Naive thymus-derived CD4-positive, alpha-beta T cell (primary cell): ENCODE results near the gene SPAG16. TPM values are rescaled to one million over a fixed set of nuclear protein-coding genes. Genes with fewer than 3 reads are reported as not detected.

Experiments
- ATAC-seq: fragments of 150-1000 bp; cut with Tn5 transposase; 2 replicates; pipeline ENCODE4 v1.10.0; 2021; ENCODE audit warnings: mild to moderate bottlenecking, moderate library complexity
- CTCF ChIA-PET: fragments of 350-600 bp; sonication (Branson Sonifier 250); formaldehyde crosslinking; loops from one replicate; lab custom pipeline; 2021; ENCODE audit warnings: antibody characterized with exemption; lab: Charles Lee
- POLR2A ChIA-PET: fragments of 350-600 bp; sonication (Branson Sonifier 250); formaldehyde crosslinking; loops from one replicate; lab custom pipeline; 2021; ENCODE audit warnings: antibody characterized with exemption, inconsistent platforms; lab: Charles Lee
- DNase-seq, 9 donors: peaks; one replicate each; pipeline versions ENCODE4 v3.0.0 to v3.0.0-alpha.2; 2020 to 2022; ENCODE audit warnings: mixed read lengths in 1 of 9
- H3K27ac ChIP-seq: one replicate; pipeline ENCODE4 v1.7.0; 2013; ENCODE audit warnings: mild to moderate bottlenecking, low read depth, low read length, moderate library complexity
- H3K27me3 ChIP-seq, 2 donors: one replicate each; pipeline ENCODE4 v1.7.0; 2013; ENCODE audit warnings: low read length in 2 of 2, mild to moderate bottlenecking in 2 of 2, moderate library complexity in 2 of 2; ENCODE audit not compliant: control insufficient read depth in 2 of 2, insufficient read depth in 2 of 2
- H3K36me3 ChIP-seq, 3 experiments: 1 replicate in 2 of 3; 2 replicates in 1 of 3; pipeline ENCODE4 v1.7.0; 2013; ENCODE audit warnings: low read length in 3 of 3, mild to moderate bottlenecking in 3 of 3, moderate library complexity in 1 of 3; ENCODE audit not compliant: insufficient read depth in 3 of 3, control insufficient read depth in 2 of 3
- H3K4me1 ChIP-seq, 2 donors: one replicate each; pipeline ENCODE4 v1.7.0; 2013; ENCODE audit warnings: low read length in 2 of 2, mild to moderate bottlenecking in 2 of 2, moderate library complexity in 1 of 2; ENCODE audit not compliant: control insufficient read depth in 2 of 2, insufficient read depth in 2 of 2
- H3K4me3 ChIP-seq: 2 replicates; pipeline ENCODE4 v1.7.0; 2013; ENCODE audit warnings: mild to moderate bottlenecking, low read length
- H3K9me3 ChIP-seq, 3 experiments: 1 replicate in 2 of 3; 2 replicates in 1 of 3; pipeline ENCODE4 v1.7.0; 2013; ENCODE audit warnings: low read length in 3 of 3; ENCODE audit not compliant: control insufficient read depth in 2 of 3
- H3K27ac Mint-ChIP-seq, 9 donors: one replicate each; pipeline ENCODE4 v1.8.0; 2020 to 2022; ENCODE audit warnings: mixed read lengths in 9 of 9, mild to moderate bottlenecking in 8 of 9, moderate library complexity in 5 of 9, inconsistent platforms in 2 of 9
- H3K27me3 Mint-ChIP-seq, 5 donors: one replicate each; pipeline ENCODE4 v1.8.0; 2021 to 2022; ENCODE audit warnings: mixed read lengths in 5 of 5, mild to moderate bottlenecking in 1 of 5
- H3K36me3 Mint-ChIP-seq, 5 donors: one replicate each; pipeline ENCODE4 v1.8.0; 2020 to 2022; ENCODE audit warnings: mixed read lengths in 5 of 5, mild to moderate bottlenecking in 3 of 5, inconsistent platforms in 1 of 5
- H3K4me1 Mint-ChIP-seq, 7 donors: one replicate each; pipeline ENCODE4 v1.8.0; 2020 to 2022; ENCODE audit warnings: mixed read lengths in 7 of 7, mild to moderate bottlenecking in 3 of 7, inconsistent platforms in 1 of 7
- H3K4me3 Mint-ChIP-seq, 10 donors: one replicate each; pipeline ENCODE4 v1.8.0; 2020 to 2022; ENCODE audit warnings: mild to moderate bottlenecking in 10 of 10, mixed read lengths in 10 of 10, moderate library complexity in 6 of 10, inconsistent platforms in 2 of 10
- H3K9me3 Mint-ChIP-seq, 11 donors: one replicate each; pipeline ENCODE4 v1.8.0; 2020 to 2022; ENCODE audit warnings: mixed read lengths in 11 of 11, mild to moderate bottlenecking in 4 of 11, inconsistent platforms in 1 of 11, moderate library complexity in 1 of 11
- intact Hi-C, 2 donors: fragments of 100-400 bp; cut with micrococcal nuclease; formaldehyde crosslinking; loops; one replicate each; pipeline ENCODE4 v1.15.1; 2023
- polyA plus RNA-seq, 2 donors: library from polyadenylated mRNA; unstranded; fragments of 300-500 nt; fragmentation: Illumina TruSeq; gene quantifications; one replicate each; pipeline ENCODE4 v1.2.3, GENCODE V29; 2021
- total RNA-seq, 6 experiments: library from RNA in 5 of 6; stranded (reverse) in 5 of 6; gene quantifications; 1 replicate in 5 of 6; 2 replicates in 1 of 6; pipeline ENCODE4 v1.2.3 and lab custom pipeline; 2021 to 2026

The SPAG16 gene
- total and polyA plus RNA-seq, 7 experiments from 2014 or later = 4.7 to 20.2 (median 7.4) TPM

GRCh38 chr2:214255046-214255445, 970.8 kb downstream of the SPAG16 start:
- intact Hi-C loops = no loop called here
- Mint-ChIP-seq H3K4me1 (no peaks in the 10 kb centered on the region), H3K27me3 (no peaks in the 10 kb centered on the region), H3K9me3 (peaks cover 0 to 9% (median 2%) of the 10 kb centered on the region in 11 donors), H3K36me3 (no peaks in the 10 kb centered on the region), H3K27ac (no peak overlapping the region), H3K4me3 (no peak overlapping the region)
- DNase-seq = no peak
- H3K36me3 ChIP-seq = no peaks in the 10 kb centered on the region
- no peaks in the 10 kb centered on the region for H3K27me3 ChIP-seq
- H3K4me1 ChIP-seq = no peaks in the 10 kb centered on the region
- ATAC-seq = no peak
- CTCF ChIA-PET = no interaction called here
- no peak overlapping the region for H3K4me3 ChIP-seq
- POLR2A ChIA-PET = no interaction called here
- no peaks in the 10 kb centered on the region for H3K9me3 ChIP-seq
- no peak overlapping the region for H3K27ac ChIP-seq

GRCh38 chr2:214261683-214262082, 977.4 kb downstream of the SPAG16 start:
- no peaks in the 10 kb centered on the region for H3K27me3 ChIP-seq
- H3K4me1 ChIP-seq = no peaks in the 10 kb centered on the region
- ATAC-seq (no peak), DNase-seq (no peak)
- intact Hi-C loops = no loop called here
- CTCF ChIA-PET = no interaction called here
- H3K36me3 ChIP-seq = no peaks in the 10 kb centered on the region
- H3K4me1 Mint-ChIP-seq = no peaks in the 10 kb centered on the region
- H3K9me3 Mint-ChIP-seq = peaks cover 0 to 12% (median 2%) of the 10 kb centered on the region in 11 donors
- H3K36me3 Mint-ChIP-seq = no peaks in the 10 kb centered on the region
- no peak overlapping the region for H3K4me3 Mint-ChIP-seq
- H3K9me3 ChIP-seq = no peaks in the 10 kb centered on the region
- H3K4me3 ChIP-seq = no peak overlapping the region
- POLR2A ChIA-PET = no interaction called here
- H3K27me3 Mint-ChIP-seq = peaks cover 0 to 3% (median 0%) of the 10 kb centered on the region in 5 donors
- no peak overlapping the region for H3K27ac ChIP-seq
- no peak overlapping the region for H3K27ac Mint-ChIP-seq

- no peak overlapping the region for H3K27ac Mint-ChIP-seq
- no peak overlapping the region for H3K4me3 ChIP-seq
- no peaks in the 10 kb centered on the region for H3K4me1 Mint-ChIP-seq
- no peak overlapping the region for H3K4me3 Mint-ChIP-seq
- no peaks in the 10 kb centered on the region for H3K36me3 Mint-ChIP-seq
- ATAC-seq = no peak
- no peaks in the 10 kb centered on the region for H3K36me3 ChIP-seq
- no peak overlapping the region for H3K27ac ChIP-seq
- peaks cover 0 to 19% (median 1%) of the 10 kb centered on the region in 11 donors for H3K9me3 Mint-ChIP-seq
- no peaks in the 10 kb centered on the region for H3K9me3 ChIP-seq
- CTCF ChIA-PET = no interaction called here
- no peaks in the 10 kb centered on the region for H3K4me1 ChIP-seq
- no peaks in the 10 kb centered on the region for H3K27me3 ChIP-seq
- H3K27me3 Mint-ChIP-seq = peaks cover 0 to 3% (median 0%) of the 10 kb centered on the region in 5 donors
- intact Hi-C loops = no loop called here
- POLR2A ChIA-PET = no interaction called here
- no peak for DNase-seq
These were observed 979.9 kb downstream of the SPAG16 start for GRCh38 chr2:214264171-214264570.

DNA sequence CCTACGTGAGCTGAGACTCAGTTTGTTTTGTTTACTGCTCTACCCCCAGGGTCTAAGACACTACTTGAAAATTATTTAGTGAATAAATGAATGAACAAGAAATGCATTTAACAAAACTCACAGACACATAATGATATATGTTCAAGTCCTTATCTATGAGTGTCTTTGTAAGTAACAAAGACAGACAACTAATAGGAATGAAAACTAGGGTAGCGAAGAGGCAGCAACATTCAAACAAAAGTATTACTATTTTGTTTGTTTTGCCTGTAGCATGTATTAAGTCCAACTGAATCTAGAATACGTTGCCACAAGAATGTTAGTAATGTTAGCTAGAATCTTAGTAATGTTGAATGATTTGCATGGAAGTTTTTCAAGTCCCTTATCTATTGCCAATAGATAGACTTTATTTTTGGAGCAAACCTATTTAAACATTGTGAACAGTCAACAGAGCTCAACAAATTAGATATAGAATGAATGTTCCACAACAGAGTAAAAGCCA, 981.8 kb downstream of the SPAG16 start:
- Histone ChIP-seq H3K9me3 (no peaks in the 10 kb centered on the region), H3K4me3 (no peak overlapping the region), H3K27me3 (no peaks in the 10 kb centered on the region), H3K27ac (no peak overlapping the region), H3K36me3 (no peaks in the 10 kb centered on the region), H3K4me1 (no peaks in the 10 kb centered on the region)
- no peak overlapping the region for H3K27ac Mint-ChIP-seq
- H3K27me3 Mint-ChIP-seq = peaks cover 0 to 2% (median 0%) of the 10 kb centered on the region in 5 donors
- DNase-seq (no peak), ATAC-seq (no peak)
- H3K9me3 Mint-ChIP-seq = peaks cover 0 to 15% (median 0%) of the 10 kb centered on the region in 11 donors
- POLR2A ChIA-PET = no interaction called here
- CTCF ChIA-PET = no interaction called here
- intact Hi-C loops = no loop called here
- no peaks in the 10 kb centered on the region for H3K4me1 Mint-ChIP-seq
- H3K36me3 Mint-ChIP-seq = no peaks in the 10 kb centered on the region
- H3K4me3 Mint-ChIP-seq = no peak overlapping the region

GRCh38 chr2:214277880-214278279, 993.6 kb downstream of the SPAG16 start:
- Mint-ChIP-seq H3K36me3 (no peaks in the 10 kb centered on the region), H3K4me3 (no peak overlapping the region), H3K9me3 (peaks cover 0 to 28% (median 7%) of the 10 kb centered on the region in 11 donors), H3K27ac (no peak overlapping the region), H3K27me3 (no peaks in the 10 kb centered on the region), H3K4me1 (peaks cover 0 to 1% (median 0%) of the 10 kb centered on the region in 7 donors)
- ATAC-seq = no peak
- no peaks in the 10 kb centered on the region for H3K4me1 ChIP-seq
- ChIA-PET POLR2A (no interaction called here), CTCF (no interaction called here)
- H3K4me3 ChIP-seq = no peak overlapping the region
- no peaks in the 10 kb centered on the region for H3K36me3 ChIP-seq
- no peaks in the 10 kb centered on the region for H3K27me3 ChIP-seq
- no peak overlapping the region for H3K27ac ChIP-seq
- H3K9me3 ChIP-seq = no peaks in the 10 kb centered on the region
- intact Hi-C loops = no loop called here
- no peak for DNase-seq

DNA sequence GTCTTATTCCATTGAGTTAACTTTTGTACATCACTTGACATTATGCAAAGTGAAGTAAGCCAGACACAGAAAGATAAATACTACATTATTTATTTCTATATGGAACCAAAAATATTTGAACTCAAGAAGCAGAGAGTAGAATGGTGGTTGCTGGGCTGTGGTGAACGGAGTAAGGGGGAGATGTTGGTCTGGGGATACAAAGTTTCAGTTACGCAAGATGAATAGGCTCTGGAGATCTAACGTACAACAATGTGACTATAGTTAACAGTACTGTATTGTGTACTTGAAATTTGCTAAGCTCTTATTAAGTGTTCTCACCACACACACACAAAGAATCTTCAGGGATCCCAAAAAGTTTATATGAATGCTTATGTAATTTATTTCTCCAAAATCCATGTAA, 1001.7 kb downstream of the SPAG16 start:
- H3K9me3 Mint-ChIP-seq = peaks cover 0 to 15% (median 3%) of the 10 kb centered on the region in 11 donors
- CTCF ChIA-PET = no interaction called here
- no peaks in the 10 kb centered on the region for H3K9me3 ChIP-seq

DNA sequence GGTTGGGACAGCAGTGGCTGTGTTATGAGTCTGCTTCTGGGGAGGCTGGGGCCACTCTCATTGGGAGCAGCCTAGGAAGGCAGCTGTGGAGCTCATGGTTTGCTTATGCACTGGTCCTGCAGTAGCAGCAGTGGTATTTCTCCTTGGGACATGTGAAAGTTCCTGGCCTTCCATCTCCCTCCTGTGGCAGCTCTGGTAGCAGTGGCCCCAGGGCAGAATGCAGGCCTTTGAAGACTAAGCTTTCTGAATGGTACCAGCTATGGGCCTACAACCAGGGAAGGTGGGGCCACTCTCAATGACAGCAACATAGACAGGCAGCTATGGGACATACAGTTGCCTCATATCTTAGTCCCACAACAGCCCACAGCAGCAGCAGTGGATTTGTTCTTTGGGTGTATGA, 1009.3 kb downstream of the SPAG16 start:
- Mint-ChIP-seq H3K4me3 (no peak overlapping the region), H3K27me3 (no peaks in the 10 kb centered on the region), H3K36me3 (peaks cover 0 to 4% (median 0%) of the 10 kb centered on the region in 5 donors), H3K9me3 (peaks cover 9 to 46% (median 18%) of the 10 kb centered on the region in 11 donors), H3K27ac (no peak overlapping the region), H3K4me1 (no peaks in the 10 kb centered on the region)
- intact Hi-C loops = no loop called here
- Histone ChIP-seq H3K4me3 (no peak overlapping the region), H3K4me1 (no peaks in the 10 kb centered on the region), H3K36me3 (no peaks in the 10 kb centered on the region), H3K27ac (no peak overlapping the region), H3K9me3 (peaks cover 0 to 14% (median 0%) of the 10 kb centered on the region in 3 experiments), H3K27me3 (no peaks in the 10 kb centered on the region)
- no peak for DNase-seq
- ChIA-PET POLR2A (no interaction called here), CTCF (interaction anchor here (0.6 kb wide), 1 partner anchor 177 kb away, joined by 3 read pairs; no protein-coding TSS in a partner anchor)
- ATAC-seq = no peak

More for the DNA sequence above, 1001.7 kb downstream of the SPAG16 start:
- Histone ChIP-seq H3K4me1 (no peaks in the 10 kb centered on the region), H3K27ac (no peak overlapping the region), H3K4me3 (no peak overlapping the region), H3K36me3 (no peaks in the 10 kb centered on the region), H3K27me3 (no peaks in the 10 kb centered on the region)
- intact Hi-C loops = no loop called here
- H3K27me3 Mint-ChIP-seq = no peaks in the 10 kb centered on the region
- no peak for DNase-seq
- ATAC-seq = no peak
- H3K27ac Mint-ChIP-seq = no peak overlapping the region
- H3K4me1 Mint-ChIP-seq = peaks cover 0 to 3% (median 0%) of the 10 kb centered on the region in 7 donors
- POLR2A ChIA-PET = no interaction called here
- no peak overlapping the region for H3K4me3 Mint-ChIP-seq
- no peaks in the 10 kb centered on the region for H3K36me3 Mint-ChIP-seq
